Embryonic facial prominence (tissue), 1 donor: ENCODE measurements around the gene PPP6R2.

Source experiments
- DNase-seq: peaks from one replicate; pipeline ENCODE4 v3.0.0-alpha.2; 2016; ENCODE audit errors: extremely low spot score

The PPP6R2 gene

DNA sequence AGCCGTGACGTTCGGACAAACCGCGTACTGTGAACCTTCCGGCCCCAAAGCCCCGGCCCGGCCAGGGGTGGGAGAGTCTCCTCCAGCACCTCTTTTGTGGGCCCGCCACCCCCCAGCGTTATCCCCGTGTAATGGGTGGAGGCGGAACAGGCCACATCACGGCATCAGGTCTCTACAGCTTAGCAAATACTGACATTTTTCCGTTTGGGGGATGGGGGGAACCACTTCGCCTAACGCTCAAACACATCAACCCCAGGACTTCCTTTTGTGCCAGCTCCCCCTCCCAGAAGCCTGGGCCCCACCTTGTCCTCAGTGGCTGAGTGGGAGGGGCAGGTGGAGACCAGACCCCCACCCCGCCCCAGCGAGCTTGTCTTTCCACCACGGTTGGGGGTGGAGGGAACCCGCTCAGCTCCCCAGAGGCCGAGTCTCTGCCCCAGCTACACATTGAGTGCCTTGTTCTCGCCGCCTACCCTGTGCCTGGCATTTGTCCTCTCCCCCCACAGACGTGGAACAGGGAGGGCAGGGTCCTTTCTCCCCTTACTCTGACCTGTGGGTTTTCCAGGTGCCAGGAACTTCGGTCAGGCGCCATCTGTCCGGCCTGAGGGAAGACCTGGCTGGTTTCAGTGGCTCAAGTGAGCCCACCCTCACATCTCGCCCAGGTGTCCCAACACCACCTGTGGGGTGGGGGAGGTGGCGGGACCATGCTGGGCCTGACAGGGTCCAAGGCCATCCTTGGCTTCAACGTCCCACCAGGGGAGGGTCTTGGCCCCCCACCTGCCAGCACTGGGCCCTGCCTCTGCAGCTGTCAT, 102.1 kb downstream of the PPP6R2 start:
- DNase-seq: no peak

DNA sequence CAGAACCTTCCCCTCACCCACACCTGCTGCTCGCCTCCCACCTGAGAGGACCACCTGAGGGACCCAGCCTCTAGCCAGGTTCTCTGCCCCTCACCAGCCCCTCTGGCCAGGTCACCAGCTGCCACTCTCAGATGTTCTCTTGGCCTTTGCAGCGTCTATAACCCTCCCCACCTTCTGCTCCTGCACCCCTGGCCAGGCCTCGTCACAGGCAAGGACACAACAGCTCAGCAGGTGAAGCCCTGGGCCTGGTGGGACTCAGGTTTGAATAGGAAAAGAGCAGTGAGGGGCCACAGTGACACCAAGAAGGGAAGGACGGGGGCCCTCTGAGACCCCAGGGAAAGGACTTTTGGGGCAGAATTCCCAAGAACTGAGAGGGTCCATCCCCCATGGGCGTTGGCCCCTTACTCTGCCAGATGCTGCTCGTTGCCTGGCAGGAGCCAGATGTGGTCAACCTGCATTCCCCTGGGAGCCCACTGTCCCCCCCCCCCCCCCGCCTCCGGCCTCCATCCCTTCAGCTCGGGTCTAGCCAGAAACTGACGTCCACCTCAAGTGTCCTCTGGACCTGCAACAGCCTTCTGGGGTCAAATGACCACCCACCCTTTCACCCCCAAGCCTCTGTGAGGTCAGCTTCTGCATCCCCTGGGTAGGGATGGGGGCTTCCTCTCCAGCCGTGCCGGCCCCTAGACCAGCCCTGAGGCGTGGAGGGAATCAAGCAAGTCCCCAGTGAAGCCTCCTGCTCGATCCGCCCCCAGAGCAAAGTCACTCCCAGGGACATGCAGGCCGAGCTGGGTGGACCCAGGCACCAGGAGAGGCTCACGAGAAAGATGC, 103.0 kb downstream of the PPP6R2 start:
- no peak for DNase-seq

DNA sequence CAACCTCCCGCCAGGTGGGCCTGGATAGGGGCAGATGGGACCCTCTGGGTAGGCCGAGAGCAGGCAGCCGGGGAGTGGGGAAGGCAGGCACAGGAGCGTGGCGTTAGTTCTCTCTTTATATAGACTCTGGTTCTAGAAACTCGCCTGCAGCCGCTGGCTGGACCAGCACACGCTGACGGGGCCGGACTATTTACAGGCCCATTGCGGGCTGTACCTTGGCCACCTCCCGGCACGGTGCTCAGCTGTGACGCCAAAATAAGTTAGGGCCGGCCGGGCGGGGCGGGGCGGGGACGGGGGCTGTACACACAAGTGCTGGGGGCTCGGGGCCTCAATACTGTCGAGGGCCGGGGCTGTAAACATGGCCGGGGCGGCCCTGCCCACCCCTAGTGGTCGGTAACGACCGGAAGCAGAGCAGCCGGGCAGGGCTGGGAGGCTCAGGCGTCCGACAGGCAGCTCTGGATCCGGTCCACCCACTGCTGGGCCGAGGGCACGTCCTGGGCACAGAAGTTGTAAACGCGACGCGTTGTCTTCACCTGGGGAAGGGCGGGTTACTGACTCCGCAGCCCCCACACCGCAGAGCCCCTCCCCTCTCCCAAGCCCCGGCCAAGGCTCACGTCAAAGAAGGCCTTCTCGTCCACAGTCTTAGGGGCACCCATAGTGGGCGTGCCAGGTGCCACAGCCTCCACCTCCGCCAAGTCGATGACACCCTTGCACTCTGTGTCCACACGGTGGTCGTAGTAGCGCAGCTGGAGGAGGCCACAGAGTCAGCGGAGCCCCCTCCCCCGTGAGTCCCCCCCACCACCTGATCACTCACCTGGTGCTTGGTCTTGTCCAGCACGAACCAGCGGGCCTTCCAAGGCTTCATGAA, 103.8 kb downstream of the PPP6R2 start:
- DNase-seq: no peak

DNA sequence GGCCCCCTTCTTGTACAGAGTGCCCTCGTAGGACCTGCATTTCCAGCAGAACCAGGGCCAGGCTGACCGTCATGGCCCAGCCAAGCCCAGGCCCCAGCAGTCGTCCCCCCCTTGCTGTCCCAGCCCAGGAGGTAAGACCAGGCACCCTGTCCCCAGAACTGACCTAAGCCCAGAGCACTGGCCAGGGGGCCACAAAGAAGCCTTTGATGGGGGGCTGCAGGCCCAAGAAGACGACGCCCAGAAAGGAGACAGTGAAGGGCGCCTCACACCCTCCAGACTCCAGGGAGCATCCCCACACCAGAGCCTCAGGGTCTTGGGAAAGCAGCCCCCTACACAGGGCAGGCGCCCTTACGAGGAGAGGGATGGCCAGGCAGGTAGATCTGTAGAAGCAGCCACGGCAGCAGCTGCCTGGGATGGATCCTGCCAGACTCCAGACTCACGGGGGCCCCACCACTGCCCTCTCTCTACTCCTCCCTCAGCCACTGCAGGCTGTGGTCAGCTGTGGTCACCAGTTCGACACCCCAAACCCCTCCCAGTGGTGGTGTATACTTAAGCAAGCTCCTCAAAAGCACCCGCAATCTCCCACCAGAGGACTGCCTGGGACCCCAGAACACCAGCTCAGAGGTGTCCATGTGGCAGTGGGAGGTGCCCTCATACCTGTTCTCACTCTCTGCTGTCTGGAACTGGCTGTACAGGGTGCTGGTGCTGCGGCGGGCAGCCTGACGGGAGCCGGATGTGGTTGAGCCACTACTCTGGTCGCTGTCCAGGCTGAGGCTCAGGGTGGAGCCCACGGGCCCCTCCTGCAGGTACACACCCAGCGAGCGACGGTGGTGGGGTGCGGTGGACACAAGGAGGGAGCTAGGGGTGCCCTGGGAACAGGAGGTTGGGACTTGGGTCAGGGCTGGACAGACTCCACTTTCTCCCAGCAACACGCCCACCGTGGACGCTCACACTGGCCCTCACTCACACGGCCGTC, 104.7 kb downstream of the PPP6R2 start:
- DNase-seq: no peak

DNA sequence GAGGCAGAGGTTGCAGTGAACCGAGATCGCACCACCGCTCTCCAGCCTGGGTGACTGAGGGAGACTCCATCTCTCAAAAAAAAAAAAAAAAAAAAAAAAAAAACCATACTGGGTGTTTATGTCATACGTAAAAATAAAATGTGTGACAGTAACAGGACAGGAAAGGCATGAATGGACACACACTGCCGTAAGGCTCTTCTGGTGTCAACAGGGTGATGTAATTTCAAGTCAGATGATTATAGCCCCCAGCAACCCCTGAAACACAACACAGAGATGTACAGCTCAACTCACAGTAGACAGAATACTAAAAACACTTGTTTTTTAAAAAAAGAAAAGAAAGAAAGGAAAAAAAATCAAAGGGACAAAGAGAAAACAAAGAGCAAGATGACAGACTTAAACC, 109.5 kb downstream of the PPP6R2 start:
- DNase-seq: no peak

DNA sequence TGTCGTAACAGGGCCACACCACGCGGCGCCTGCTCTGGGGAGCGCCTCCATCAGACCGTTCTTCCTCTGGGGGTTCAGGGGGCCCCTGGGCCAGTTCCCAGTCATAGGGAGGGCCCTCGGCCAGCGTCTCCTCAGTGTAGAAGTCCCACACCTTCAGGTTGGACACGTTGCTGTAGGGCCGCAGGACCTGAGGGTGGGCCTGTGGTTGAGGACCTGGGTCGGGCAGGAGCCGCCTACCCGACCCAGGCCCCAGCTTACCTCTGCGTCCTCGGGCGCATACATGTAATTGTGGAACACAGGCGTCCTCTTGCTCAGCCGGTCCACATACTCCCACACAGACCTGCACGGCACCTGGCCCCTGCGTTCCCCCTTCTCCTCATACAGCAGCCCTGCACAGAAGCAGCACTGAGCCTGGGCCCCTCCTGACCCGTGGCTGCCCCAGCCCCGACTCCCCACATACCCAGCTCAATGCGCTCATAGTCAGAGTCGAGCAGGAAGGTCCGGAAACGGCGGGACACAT, 111.5 kb downstream of the PPP6R2 start:
- no peak for DNase-seq

DNA sequence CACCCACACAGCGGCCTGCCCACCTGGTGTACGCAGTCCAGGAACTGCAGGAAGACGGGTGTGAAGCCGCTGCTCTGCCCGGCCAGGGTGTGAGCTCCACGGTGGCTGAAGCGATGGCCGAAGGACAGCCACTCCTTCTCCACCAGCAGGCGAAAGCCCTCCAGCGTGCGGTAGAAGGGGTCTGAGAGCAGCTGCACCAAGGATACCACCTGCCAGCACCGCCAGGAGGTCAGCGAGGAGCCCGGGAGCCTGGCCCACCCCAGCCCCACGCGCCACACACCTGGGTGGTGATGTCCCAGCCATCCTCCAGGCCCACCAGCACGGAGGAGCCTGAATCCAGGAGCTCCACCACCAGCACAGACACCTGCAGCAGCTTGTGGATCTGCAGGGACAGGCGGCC, 112.1 kb downstream of the PPP6R2 start:
- DNase-seq: no peak

DNA sequence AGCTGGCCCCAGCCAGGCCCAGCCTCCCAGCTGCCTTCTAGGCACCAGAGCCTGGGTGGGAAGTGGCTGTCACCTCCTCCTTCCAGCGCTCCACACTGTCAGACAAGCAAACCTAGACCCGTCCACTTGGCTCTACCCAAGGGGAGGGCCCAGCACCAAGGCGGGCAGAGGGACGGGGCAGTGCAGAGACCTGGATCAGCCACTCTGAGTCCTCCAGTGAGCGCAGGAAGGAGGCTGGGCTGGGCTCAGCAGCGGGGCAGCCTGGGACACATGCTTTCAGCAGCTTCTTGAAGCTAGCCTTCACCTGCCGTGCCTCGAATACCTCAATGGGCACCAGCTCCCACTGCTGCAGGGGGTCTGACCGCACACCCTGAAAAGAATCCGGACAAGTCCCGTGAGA, 112.9 kb downstream of the PPP6R2 start:
- no peak for DNase-seq

DNA sequence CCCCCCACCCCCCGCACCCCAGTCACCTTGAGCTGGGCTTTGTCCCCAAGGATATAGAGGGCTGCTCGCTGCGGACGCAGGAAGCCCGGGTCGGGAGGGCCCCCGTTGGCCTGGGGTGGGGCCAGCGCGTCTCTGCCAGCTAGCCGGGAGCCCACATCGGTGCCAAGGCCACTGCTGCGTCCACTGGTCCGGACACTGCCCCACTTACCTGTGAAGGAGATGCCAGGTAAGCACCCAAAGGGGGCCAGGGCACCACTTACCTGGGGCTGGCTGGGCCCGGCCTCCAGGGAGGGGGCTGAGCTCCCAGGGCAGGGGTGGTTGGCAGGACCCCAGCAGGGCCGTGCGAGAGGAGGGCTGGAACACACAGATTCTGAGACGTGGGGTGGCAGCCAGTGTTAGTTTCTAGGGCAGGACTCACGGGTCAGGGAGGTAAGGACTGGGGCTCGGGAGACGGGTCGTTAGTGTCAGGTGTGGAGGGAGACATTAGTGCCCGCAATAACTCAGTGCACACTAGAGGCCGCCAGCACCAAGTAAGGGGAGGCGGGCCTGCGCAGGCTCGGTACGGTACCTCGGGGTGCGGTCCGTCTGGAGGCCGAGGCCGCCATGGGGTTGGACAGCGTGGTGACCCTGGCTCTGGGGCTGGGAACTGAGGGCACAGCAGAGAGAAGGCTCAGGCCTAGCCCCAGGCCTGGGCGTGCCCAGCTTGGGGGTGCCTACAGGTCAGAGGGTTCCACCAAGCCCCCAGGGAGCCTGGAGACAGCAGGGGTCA, 113.5 kb downstream of the PPP6R2 start:
- DNase-seq: no peak

DNA sequence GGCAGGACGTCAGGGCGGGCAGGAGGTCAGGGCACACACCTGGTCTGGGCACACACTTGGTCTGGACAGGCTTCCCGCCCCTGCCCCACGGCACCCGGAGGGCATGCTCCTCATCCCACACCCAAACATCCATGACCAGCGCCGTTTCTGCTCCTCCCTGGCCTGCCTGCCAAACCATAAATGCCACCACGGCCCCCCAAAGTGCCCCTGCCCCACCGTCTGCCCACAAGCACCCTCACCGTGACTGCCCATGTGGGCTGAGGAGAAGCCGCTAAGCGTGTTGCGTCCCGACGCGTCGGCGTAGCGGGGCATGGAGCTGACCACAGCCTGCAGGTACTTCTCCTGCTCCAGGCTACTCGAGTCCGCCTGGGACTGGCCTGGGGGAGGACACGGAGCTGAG, 115.9 kb downstream of the PPP6R2 start:
- DNase-seq: no peak

DNA sequence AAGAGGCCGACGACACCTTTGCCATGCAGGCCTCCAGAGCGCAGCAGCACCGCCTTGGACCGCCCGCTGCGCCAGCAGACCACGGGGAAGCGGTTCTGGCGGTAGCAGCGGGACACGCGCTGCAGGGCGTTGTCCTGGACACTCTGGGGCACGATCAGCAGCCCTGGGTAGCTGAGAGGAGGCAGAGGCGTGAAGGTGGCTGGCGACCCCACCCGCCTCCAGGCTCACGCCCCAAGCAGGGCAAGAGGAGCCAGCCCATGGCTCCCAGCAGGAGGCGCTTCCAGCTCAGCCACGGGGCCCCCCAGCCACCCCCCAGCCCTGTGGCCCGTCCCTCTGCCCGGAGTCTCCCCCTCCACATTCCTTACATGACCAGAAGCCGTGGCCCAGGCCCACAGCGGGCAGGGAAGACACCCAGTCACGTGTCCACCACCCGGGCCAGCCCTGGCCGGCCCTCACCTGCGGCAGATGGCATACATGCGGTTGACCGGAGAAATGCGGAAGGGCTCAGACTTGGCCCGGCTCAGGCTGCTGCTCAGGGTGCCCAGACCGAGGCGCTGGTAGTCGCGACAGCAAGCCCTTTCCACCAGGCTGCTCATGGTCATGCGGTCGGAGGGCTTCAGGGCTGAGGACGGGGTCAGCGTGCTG, 116.5 kb downstream of the PPP6R2 start:
- DNase-seq: no peak

DNA sequence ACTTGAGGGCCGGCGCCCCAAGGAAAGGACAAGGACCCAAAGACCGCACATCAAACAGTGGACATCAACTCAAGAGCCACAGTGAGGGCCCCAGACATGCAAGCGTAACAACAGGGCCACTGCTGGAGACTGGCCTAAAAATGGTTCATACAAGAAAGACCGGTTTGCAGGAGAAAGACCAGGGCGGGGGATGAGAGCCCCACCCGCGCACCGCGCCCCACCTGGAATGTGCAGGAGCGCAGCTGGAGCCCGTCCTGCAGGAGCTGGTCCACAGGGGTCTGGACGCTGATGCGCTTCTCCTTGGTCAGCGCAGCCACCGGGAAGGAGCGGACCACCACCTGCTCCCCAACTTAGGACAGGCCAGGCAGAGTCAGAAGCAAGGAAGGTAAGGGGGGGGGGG, 117.8 kb downstream of the PPP6R2 start:
- no peak for DNase-seq

DNA sequence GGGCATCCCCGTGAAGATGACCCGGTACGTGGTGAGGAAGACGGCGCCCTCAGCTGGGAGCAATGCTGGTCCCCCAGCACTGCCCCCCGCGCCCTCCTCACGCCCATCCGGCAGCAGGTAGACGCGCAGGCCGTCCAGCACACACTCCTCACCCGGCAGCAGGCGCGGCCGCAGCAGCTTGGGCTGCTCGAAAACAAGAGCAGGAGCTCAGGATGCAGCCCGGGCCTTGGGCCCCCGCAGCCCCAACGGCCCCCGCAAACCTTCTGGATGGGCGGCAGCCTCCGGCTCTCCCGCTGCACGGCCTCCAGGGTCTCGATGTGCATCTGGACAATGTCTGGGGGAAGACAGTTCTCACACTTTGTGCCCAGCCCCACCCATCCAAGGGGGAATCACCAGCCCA, 118.4 kb downstream of the PPP6R2 start:
- DNase-seq: no peak

DNA sequence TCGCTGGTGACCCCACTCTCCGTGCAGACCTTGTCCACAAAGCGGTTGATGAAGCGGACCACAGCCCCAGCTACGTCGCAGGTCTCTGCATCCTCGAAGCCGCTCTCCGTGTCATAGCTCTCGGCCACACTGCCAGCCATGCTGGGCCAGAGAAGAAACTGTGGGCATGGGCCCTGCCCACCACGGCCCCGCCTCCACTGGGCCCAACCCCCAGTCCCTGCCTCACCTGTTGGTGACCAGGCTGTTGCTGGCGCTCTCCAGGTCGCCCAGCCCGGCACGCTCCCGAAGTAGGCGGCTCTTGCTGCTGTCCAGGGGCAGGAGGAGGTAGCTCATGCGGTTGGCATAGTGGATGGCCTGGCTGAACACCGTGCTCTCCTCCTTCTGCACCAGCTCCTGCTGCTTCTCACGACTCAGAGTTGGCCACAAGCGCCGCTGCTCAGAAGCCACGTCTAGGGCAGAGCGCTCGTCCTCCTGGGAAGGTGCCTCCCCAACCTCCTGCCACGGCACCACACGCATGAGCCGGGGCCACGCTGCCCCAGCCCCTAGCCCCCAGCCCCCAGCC, 118.9 kb downstream of the PPP6R2 start:
- DNase-seq: no peak

DNA sequence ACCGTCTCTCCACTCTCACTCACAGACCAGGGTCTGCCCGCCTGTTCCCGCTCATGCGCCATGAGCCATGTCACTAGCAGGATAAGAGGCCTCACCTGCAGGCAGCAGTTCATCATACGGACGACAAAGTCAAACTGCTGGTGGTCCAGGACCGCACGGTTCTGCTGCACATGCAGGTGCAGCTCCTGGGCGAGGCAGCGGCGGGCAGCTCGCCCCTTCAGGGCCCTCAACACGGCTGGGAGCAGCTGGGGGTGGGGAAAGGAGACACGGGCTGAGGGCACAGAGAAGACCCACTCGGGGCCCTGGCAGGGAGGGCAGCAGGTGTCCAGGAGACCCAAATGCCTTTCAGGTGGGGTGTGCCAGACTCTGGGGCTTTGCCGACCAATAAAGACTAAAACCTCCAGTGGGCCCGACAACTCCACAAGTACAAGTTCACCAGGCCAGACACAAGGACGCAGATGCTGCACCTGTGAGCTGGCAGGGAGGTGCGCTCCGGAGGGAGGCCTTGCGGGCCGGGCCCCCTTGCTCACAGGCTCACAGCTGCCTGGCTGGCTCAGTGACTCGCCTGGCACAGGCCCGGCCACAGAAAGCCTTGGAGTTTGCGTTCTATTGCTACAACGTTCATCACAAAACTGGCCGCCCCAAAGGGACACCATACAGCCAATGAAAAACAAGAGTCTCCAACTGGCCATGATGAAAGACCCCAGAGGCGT, 120.2 kb downstream of the PPP6R2 start:
- no peak for DNase-seq

DNA sequence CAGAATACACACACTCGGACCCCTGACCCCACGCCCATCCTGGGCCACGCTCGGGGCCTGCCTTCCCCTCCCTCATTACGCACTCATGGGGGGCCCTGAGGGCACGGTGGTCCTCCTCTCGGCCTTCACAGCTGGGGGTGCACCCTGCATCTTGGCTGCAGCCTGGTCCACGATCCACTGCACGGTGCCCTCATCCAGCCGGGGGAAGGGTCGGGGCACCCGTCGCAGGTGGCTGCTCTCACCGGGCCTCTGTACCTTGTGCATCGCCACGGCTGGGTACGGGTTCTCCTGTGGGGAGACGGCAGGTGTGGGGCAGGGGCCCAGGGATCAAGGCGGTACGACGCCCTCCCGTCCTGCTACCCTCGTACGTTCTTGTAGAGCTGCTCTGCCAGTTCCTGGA, 121.3 kb downstream of the PPP6R2 start:
- DNase-seq: no peak

DNA sequence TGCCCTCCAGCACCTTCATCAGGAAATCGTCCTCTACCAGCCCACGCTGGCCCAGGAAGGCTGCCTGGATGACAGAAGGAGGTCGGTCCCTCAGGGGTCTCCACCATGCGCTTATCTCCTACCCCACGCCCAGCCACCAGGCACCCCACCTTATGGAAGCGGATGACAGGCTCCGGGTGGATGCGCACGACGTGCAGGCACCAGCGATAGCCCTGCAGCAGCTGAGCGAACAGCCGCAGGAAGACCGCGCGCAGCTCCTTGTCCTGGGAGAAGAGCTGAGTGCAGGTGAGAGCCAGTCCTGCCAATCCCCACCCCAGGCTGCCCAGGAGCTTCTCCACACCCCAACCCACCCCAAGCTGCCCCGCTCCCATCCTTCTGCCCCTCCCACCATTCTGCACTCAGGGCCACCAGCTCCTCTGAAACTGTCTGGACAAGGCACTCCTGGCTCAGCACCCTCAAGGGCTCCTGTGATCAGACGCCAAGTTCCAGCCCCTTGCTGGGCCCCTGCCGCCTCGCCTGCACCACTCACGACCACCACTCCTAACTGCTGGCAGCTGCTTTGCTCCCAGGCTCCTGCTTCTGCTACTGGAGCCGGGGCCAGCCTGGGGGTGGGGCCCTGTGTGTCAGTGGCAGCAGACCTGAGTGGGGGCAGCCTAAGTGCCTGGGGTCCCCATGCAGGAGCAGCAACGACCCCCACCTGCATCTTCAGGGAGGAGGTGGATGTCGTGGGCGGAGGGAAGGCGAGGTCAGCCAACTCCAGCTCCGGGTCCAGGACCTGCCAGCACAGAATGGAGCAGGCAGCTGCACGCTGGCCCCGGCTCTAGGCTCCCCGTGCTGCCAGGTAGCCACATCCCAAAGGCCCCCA, 122.2 kb downstream of the PPP6R2 start:
- DNase-seq: no peak

DNA sequence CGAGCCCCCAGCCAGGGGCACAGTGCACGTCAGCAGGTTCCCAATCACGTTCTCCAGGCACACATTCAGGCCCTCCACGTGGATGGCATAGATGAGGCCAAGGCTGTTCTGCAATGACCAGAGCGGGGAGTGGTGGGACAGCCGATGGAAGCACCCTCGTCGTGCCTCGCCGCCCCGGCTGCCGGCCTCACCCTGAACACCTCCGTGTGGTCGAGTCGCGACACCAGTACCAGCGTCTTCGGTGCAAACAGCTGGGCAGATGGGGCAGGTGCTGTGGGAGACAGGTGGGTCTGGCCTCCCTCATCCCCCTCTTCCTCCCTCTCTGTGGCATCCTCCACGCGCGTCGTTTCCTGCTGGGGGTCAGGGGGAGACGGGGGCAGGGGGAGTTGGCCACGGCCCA, 124.2 kb downstream of the PPP6R2 start:
- DNase-seq: no peak
